ENCODE results near the gene MYO5A.

The MYO5A gene

DNA sequence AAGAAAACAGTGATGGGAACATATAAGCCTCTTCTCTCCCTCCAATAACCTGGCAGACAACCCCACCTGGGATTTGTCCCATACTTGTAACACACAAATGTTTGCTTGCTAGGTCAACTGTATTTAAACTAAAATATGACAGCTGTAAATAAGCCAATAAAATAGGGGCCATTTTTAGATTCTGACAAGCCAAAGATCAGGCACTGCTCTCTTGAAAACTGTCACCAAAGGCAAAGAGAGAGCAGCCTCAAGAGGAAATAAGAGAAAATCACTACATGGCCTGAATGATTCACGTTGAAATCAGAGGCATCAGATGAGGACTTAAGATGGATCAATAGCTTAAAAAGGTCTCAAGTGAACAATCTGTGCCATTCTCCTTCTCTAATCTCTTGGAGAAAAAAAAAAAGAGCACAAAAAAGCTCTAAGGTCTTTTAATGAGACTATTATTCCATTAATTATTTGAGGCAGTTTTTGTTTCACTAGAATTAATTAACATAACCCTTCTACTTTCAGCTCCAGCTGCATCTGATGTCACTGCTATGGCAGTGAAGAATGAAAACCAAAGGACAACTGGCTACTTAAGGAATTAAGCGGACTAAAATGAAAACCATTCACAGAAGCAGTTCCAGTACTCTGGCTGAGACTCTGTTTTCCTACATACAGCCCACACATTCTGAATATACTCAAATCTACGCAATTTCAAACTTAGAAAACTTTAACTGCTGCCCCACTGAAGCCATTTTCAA is 19.0 kb downstream of the MYO5A start:
- TF ChIP-seq SNAI2 (CRISPR knock-in tag; IDR thresholded peaks at IDR 0.05) = no peak
- no peak for TF ChIP-seq ISL1 (CRISPR knock-in tag; IDR thresholded peaks at IDR 0.05)
- no peak for ATAC-seq

DNA sequence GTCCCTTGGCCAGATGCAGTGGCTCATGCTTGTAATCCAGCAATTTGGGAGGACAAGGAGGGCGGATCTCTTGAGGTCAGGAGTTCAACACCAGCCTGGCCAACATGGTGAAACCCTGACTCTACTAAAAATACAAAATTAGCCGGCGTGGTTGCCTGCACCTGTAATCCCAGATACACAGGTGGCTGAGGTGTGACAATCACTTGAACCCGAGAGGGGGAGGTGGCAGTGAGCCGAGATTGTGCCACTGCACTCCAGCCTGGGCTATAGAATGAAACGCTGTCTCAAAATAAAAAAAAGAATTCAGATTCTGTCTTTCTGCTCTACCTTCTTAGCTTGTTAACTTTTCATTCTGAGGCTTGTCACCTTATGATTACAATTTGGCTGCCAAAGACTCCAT is 22.1 kb downstream of the MYO5A start:
- no peak for ATAC-seq
- TF ChIP-seq TCF4 (CRISPR knock-in tag; IDR thresholded peaks at IDR 0.05; ENCODE audit: borderline replicate concordance) (no peak), RARB (CRISPR knock-in tag; IDR thresholded peaks at IDR 0.05) (no peak), OSR1 (CRISPR knock-in tag; IDR thresholded peaks at IDR 0.05) (no peak), ARNTL (CRISPR knock-in tag; IDR thresholded peaks at IDR 0.05; ENCODE audit: borderline replicate concordance, low read depth) (no peak), PPARA (CRISPR knock-in tag; IDR thresholded peaks at IDR 0.05; ENCODE audit: borderline replicate concordance) (no peak), ZFP30 (CRISPR knock-in tag; IDR thresholded peaks at IDR 0.05) (no peak)
- TF ChIP-seq, protein P1, sequence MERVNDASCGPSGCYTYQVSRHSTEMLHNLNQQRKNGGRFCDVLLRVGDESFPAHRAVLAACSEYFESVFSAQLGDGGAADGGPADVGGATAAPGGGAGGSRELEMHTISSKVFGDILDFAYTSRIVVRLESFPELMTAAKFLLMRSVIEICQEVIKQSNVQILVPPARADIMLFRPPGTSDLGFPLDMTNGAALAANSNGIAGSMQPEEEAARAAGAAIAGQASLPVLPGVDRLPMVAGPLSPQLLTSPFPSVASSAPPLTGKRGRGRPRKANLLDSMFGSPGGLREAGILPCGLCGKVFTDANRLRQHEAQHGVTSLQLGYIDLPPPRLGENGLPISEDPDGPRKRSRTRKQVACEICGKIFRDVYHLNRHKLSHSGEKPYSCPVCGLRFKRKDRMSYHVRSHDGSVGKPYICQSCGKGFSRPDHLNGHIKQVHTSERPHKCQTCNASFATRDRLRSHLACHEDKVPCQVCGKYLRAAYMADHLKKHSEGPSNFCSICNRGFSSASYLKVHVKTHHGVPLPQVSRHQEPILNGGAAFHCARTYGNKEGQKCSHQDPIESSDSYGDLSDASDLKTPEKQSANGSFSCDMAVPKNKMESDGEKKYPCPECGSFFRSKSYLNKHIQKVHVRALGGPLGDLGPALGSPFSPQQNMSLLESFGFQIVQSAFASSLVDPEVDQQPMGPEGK (CRISPR knock-in tag; IDR thresholded peaks at IDR 0.05; ENCODE audit: borderline replicate concordance) = no peak
- TF ChIP-seq, protein P2, sequence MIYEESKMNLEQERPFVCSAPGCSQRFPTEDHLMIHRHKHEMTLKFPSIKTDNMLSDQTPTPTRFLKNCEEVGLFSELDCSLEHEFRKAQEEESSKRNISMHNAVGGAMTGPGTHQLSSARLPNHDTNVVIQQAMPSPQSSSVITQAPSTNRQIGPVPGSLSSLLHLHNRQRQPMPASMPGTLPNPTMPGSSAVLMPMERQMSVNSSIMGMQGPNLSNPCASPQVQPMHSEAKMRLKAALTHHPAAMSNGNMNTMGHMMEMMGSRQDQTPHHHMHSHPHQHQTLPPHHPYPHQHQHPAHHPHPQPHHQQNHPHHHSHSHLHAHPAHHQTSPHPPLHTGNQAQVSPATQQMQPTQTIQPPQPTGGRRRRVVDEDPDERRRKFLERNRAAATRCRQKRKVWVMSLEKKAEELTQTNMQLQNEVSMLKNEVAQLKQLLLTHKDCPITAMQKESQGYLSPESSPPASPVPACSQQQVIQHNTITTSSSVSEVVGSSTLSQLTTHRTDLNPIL (CRISPR knock-in tag; IDR thresholded peaks at IDR 0.05; ENCODE audit: low read depth) = no peak

DNA sequence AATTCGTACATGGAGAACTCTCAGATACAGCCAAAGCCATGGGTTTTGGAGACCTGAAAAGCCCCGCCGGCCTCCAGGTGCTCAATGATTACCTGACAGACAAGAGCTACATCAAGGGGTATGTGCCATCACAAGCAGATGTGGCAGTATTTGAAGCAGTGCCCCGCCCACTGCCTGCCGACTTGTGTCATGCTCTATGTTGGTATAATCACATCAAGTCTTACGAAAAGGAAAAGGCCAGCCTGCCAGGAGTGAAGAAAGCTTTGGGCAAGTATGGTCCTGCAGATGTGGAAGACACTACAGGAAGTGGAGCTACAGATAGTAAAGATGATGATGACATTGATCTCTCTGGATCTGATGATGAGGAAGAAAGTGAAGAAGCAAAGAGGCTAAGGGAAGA is 23.5 kb downstream of the MYO5A start:
- no peak for ATAC-seq
- TF ChIP-seq OSR1 (CRISPR knock-in tag; IDR thresholded peaks at IDR 0.05) (no peak), TOX (CRISPR knock-in tag; IDR thresholded peaks at IDR 0.05; ENCODE audit: borderline replicate concordance) (no peak), ZNF565 (CRISPR knock-in tag; conservative IDR thresholded peaks at IDR 0.05; ENCODE audit: low read depth) (no peak), ISL1 (CRISPR knock-in tag; IDR thresholded peaks at IDR 0.05) (no peak), RARB (CRISPR knock-in tag; IDR thresholded peaks at IDR 0.05) (no peak)
- TF ChIP-seq, protein P2 (CRISPR knock-in tag; IDR thresholded peaks at IDR 0.05; ENCODE audit: low read depth) = no peak
- TF ChIP-seq, protein P3, sequence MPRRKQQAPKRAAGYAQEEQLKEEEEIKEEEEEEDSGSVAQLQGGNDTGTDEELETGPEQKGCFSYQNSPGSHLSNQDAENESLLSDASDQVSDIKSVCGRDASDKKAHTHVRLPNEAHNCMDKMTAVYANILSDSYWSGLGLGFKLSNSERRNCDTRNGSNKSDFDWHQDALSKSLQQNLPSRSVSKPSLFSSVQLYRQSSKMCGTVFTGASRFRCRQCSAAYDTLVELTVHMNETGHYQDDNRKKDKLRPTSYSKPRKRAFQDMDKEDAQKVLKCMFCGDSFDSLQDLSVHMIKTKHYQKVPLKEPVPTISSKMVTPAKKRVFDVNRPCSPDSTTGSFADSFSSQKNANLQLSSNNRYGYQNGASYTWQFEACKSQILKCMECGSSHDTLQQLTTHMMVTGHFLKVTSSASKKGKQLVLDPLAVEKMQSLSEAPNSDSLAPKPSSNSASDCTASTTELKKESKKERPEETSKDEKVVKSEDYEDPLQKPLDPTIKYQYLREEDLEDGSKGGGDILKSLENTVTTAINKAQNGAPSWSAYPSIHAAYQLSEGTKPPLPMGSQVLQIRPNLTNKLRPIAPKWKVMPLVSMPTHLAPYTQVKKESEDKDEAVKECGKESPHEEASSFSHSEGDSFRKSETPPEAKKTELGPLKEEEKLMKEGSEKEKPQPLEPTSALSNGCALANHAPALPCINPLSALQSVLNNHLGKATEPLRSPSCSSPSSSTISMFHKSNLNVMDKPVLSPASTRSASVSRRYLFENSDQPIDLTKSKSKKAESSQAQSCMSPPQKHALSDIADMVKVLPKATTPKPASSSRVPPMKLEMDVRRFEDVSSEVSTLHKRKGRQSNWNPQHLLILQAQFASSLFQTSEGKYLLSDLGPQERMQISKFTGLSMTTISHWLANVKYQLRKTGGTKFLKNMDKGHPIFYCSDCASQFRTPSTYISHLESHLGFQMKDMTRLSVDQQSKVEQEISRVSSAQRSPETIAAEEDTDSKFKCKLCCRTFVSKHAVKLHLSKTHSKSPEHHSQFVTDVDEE (CRISPR knock-in tag; IDR thresholded peaks at IDR 0.05) = no peak

DNA sequence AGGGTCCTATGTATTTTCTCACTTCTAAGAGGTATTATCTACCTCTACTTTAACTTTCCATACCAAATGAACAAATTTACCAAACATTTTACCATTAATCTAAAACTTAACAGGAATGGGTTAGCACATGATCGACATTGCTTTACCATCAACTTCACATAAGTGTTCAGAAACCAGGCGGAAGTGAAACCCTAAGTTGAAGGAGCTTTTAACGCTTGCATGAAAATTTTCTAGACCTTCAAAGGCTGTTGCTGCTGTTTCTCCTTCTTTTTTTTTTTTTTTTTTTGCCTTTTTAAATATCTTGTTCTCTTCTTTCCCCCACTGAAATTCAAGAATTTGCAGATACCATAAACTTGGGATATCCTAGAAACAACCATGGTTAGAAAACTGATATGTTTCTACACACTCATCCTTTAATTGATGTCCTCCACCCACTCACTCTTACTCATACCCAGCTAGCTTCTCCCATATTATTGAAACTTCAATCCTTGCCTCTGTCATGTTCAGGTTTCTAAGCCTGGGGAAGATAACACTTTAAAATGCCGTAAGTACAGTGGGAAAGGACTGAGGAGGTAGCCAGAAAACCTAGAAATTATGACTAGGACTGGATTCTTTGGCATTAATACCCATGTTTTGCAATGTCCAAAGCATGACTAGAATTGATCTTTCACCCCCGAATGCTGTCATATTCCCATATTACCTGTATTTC is 24.7 kb downstream of the MYO5A start:
- ATAC-seq = no peak
- no peak for TF ChIP-seq ESRRG (CRISPR knock-in tag; IDR thresholded peaks at IDR 0.05)
- TF ChIP-seq BACH2 (CRISPR knock-in tag; IDR thresholded peaks at IDR 0.05; ENCODE audit: borderline replicate concordance) = no peak
- TF ChIP-seq GLIS3 (CRISPR knock-in tag; IDR thresholded peaks at IDR 0.05) = no peak
- TF ChIP-seq ISL1 (CRISPR knock-in tag; IDR thresholded peaks at IDR 0.05) = no peak
- TF ChIP-seq, protein P4, sequence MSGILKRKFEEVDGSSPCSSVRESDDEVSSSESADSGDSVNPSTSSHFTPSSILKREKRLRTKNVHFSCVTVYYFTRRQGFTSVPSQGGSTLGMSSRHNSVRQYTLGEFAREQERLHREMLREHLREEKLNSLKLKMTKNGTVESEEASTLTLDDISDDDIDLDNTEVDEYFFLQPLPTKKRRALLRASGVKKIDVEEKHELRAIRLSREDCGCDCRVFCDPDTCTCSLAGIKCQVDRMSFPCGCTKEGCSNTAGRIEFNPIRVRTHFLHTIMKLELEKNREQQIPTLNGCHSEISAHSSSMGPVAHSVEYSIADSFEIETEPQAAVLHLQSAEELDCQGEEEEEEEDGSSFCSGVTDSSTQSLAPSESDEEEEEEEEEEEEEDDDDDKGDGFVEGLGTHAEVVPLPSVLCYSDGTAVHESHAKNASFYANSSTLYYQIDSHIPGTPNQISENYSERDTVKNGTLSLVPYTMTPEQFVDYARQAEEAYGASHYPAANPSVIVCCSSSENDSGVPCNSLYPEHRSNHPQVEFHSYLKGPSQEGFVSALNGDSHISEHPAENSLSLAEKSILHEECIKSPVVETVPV (CRISPR knock-in tag; IDR thresholded peaks at IDR 0.05) = no peak
- no peak for TF ChIP-seq OSR1 (CRISPR knock-in tag; IDR thresholded peaks at IDR 0.05)
- TF ChIP-seq ZNF70 (CRISPR knock-in tag; IDR thresholded peaks at IDR 0.05) = no peak
- TF ChIP-seq CSDC2 (CRISPR knock-in tag; IDR thresholded peaks at IDR 0.05) = no peak
- no peak for TF ChIP-seq PPARA (CRISPR knock-in tag; IDR thresholded peaks at IDR 0.05; ENCODE audit: borderline replicate concordance)
- TF ChIP-seq RARB (CRISPR knock-in tag; IDR thresholded peaks at IDR 0.05) = no peak
- TF ChIP-seq TOX (CRISPR knock-in tag; IDR thresholded peaks at IDR 0.05; ENCODE audit: borderline replicate concordance) = no peak
- no peak for TF ChIP-seq ZFP30 (CRISPR knock-in tag; IDR thresholded peaks at IDR 0.05)
- TF ChIP-seq, protein P5, sequence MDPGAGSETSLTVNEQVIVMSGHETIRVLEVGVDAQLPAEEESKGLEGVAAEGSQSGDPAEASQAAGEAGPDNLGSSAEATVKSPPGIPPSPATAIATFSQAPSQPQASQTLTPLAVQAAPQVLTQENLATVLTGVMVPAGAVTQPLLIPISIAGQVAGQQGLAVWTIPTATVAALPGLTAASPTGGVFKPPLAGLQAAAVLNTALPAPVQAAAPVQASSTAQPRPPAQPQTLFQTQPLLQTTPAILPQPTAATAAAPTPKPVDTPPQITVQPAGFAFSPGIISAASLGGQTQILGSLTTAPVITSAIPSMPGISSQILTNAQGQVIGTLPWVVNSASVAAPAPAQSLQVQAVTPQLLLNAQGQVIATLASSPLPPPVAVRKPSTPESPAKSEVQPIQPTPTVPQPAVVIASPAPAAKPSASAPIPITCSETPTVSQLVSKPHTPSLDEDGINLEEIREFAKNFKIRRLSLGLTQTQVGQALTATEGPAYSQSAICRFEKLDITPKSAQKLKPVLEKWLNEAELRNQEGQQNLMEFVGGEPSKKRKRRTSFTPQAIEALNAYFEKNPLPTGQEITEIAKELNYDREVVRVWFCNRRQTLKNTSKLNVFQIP (CRISPR knock-in tag; IDR thresholded peaks at IDR 0.05; ENCODE audit: borderline replicate concordance, low read depth) = no peak
- no peak for TF ChIP-seq SNAI2 (CRISPR knock-in tag; IDR thresholded peaks at IDR 0.05)
- TF ChIP-seq ZNF8 (CRISPR knock-in tag; IDR thresholded peaks at IDR 0.05) = no peak
- no peak for TF ChIP-seq ZNF565 (CRISPR knock-in tag; conservative IDR thresholded peaks at IDR 0.05; ENCODE audit: low read depth)
